ENCODE results near the gene ZNF428. TPM values are rescaled to one million over a fixed set of nuclear protein-coding genes. Genes with fewer than 3 reads are reported as not detected.

ZNF428 gene
- total and polyA plus RNA-seq, 2 experiments from 2014 or later = 21.1 to 23.9 TPM

- H3K27me3 ChIP-seq (ENCODE audit: insufficient read depth) = no peaks in the 10 kb centered on the region
- H3K27ac ChIP-seq (ENCODE audit: low read depth) = 0 out of 2 replicates have a peak overlapping the region, but pooled peaks have one; percentile 9
- Mint-ChIP-seq H3K27me3 (ENCODE audit: insufficient read depth, low read depth, poor library complexity) (peaks cover 3% of the 10 kb centered on the region), H3K4me1 (peaks cover 11% of the 10 kb centered on the region), H3K9me3 (no peaks in the 10 kb centered on the region), H3K36me3 (ENCODE audit: low read depth) (peaks cover 15% of the 10 kb centered on the region), H3K4me3 (no peak overlapping the region), H3K27ac (no peak overlapping the region)
- no peak overlapping the region for H2AFZ ChIP-seq
- H3K9me2 ChIP-seq (ENCODE audit: insufficient read depth) = no peaks in the 10 kb centered on the region
- H3K36me3 ChIP-seq (ENCODE audit: insufficient read depth) = no peaks in the 10 kb centered on the region; the same call in 1 of the 2 replicates
- peaks cover 5% of the 10 kb centered on the region; the same call in 1 of the 2 replicates for H3K4me1 ChIP-seq (ENCODE audit: insufficient read depth)
- no peak overlapping the region for H3K4me2 ChIP-seq
- TF ChIP-seq, protein P1, sequence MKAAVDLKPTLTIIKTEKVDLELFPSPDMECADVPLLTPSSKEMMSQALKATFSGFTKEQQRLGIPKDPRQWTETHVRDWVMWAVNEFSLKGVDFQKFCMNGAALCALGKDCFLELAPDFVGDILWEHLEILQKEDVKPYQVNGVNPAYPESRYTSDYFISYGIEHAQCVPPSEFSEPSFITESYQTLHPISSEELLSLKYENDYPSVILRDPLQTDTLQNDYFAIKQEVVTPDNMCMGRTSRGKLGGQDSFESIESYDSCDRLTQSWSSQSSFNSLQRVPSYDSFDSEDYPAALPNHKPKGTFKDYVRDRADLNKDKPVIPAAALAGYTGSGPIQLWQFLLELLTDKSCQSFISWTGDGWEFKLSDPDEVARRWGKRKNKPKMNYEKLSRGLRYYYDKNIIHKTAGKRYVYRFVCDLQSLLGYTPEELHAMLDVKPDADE (IDR thresholded peaks at IDR 0.05) = no peak
- TF ChIP-seq CREB1 (CRISPR knock-in tag; IDR thresholded peaks at IDR 0.05; ENCODE audit: low read depth) (no peak), JUNB (IDR thresholded peaks at IDR 0.05; ENCODE audit: unreplicated experiment) (no peak), POLR2AphosphoS5 (IDR thresholded peaks at IDR 0.05; ENCODE audit: low read depth) (no peak), EZH2 (IDR thresholded peaks at IDR 0.05; ENCODE audit: low read depth, unreplicated experiment) (no peak), EZH2phosphoT487 (IDR thresholded peaks at IDR 0.05; ENCODE audit: unreplicated experiment) (no peak), ZNF462 (CRISPR knock-in tag; IDR thresholded peaks at IDR 0.05) (no peak), NANOG (IDR thresholded peaks at IDR 0.05; ENCODE audit: borderline replicate concordance) (no peak), ZNF114 (CRISPR knock-in tag; IDR thresholded peaks at IDR 0.05) (no peak), ZNF331 (CRISPR knock-in tag; IDR thresholded peaks at IDR 0.05; ENCODE audit: low read depth) (no peak), STAT1 (IDR thresholded peaks at IDR 0.05; ENCODE audit: unreplicated experiment) (no peak)
- TF ChIP-seq, protein P2, sequence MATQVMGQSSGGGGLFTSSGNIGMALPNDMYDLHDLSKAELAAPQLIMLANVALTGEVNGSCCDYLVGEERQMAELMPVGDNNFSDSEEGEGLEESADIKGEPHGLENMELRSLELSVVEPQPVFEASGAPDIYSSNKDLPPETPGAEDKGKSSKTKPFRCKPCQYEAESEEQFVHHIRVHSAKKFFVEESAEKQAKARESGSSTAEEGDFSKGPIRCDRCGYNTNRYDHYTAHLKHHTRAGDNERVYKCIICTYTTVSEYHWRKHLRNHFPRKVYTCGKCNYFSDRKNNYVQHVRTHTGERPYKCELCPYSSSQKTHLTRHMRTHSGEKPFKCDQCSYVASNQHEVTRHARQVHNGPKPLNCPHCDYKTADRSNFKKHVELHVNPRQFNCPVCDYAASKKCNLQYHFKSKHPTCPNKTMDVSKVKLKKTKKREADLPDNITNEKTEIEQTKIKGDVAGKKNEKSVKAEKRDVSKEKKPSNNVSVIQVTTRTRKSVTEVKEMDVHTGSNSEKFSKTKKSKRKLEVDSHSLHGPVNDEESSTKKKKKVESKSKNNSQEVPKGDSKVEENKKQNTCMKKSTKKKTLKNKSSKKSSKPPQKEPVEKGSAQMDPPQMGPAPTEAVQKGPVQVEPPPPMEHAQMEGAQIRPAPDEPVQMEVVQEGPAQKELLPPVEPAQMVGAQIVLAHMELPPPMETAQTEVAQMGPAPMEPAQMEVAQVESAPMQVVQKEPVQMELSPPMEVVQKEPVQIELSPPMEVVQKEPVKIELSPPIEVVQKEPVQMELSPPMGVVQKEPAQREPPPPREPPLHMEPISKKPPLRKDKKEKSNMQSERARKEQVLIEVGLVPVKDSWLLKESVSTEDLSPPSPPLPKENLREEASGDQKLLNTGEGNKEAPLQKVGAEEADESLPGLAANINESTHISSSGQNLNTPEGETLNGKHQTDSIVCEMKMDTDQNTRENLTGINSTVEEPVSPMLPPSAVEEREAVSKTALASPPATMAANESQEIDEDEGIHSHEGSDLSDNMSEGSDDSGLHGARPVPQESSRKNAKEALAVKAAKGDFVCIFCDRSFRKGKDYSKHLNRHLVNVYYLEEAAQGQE (IDR thresholded peaks at IDR 0.05; ENCODE audit: unreplicated experiment) = no peak
- TF ChIP-seq, protein P3, sequence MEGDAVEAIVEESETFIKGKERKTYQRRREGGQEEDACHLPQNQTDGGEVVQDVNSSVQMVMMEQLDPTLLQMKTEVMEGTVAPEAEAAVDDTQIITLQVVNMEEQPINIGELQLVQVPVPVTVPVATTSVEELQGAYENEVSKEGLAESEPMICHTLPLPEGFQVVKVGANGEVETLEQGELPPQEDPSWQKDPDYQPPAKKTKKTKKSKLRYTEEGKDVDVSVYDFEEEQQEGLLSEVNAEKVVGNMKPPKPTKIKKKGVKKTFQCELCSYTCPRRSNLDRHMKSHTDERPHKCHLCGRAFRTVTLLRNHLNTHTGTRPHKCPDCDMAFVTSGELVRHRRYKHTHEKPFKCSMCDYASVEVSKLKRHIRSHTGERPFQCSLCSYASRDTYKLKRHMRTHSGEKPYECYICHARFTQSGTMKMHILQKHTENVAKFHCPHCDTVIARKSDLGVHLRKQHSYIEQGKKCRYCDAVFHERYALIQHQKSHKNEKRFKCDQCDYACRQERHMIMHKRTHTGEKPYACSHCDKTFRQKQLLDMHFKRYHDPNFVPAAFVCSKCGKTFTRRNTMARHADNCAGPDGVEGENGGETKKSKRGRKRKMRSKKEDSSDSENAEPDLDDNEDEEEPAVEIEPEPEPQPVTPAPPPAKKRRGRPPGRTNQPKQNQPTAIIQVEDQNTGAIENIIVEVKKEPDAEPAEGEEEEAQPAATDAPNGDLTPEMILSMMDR (conservative IDR thresholded peaks at IDR 0.05; ENCODE audit: low read depth in 2 of 2) = no peak
- H4K20me1 ChIP-seq (replicated peaks; ENCODE audit: insufficient read depth) = peaks cover 7% of the 10 kb centered on the region; the same call in 1 of the 2 replicates
- DNase-seq (ENCODE audit: low spot score) = no peak
- ATAC-seq = no peak
- peaks cover 2% of the 10 kb centered on the region; the same call in 1 of the 2 replicates for H3K79me2 ChIP-seq (replicated peaks; ENCODE audit: insufficient read depth)
- H3K4me3 ChIP-seq = no peak overlapping the region
- no peaks in the 10 kb centered on the region for H3F3A ChIP-seq (replicated peaks; ENCODE audit: low read depth)
Observed at GRCh38 chr19:43584484-43584883, 34.9 kb downstream of the ZNF428 start.
